ENCODE data around the gene NPIPB8.
"Not testable (repeated sequence)": the region's sequence is repeated elsewhere in the genome, so short reads cannot be mapped to it uniquely, and the experiment has no call there.

- TF ChIP-seq CTCF (conservative IDR thresholded peaks at IDR 0.05); ZFX (IDR thresholded peaks at IDR 0.05): not testable (repeated sequence)
These were observed 2.1 kb downstream of the NPIPB8 start for GRCh38 chr16:28639959-28640358.

Data from C4-2B (cell line).